GM12875 (cell line): ENCODE measurements around the gene CPEB4.

Source experiments
- H3K4me3 ChIP-seq: one replicate; pipeline ENCODE4 v1.5.1; 2011; ENCODE audit warnings: low read depth, low read length, control low read depth
- CTCF ChIP-seq: IDR thresholded peaks from 2 replicates; pipeline ENCODE4 v1.5.1; 2011; ENCODE audit warnings: low read depth, mild to moderate bottlenecking, control low read depth, inconsistent platforms, low read length, moderate library complexity, borderline replicate concordance; ENCODE audit not compliant: insufficient read depth

CPEB4 gene

DNA sequence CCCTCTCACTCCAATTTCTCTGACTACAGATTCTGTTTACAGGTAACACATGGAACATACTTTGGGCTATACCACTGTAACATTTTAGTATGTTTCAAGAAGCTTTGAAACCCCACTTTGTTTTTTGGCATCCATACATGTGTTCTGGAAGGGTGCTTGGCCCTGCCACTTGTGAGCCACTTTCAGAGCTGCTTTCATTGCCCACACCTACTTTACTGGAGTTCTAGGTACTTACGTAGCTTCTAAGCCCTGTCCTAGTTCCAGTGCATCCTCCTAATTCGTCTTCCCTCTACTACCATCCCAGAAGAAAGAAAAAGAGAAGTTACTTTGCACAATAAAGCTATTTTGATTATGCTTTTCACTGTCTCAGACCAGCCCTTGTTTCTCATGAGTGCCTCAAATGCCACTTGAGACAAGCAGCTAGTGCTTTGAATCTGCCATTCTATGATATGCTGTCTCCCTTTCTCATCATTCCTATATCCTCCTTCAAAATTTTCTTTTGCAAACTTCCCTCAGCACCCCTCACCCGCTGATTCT is 74.4 kb downstream of the CPEB4 start:
- H3K4me3 ChIP-seq: no peak overlapping the region
- no peak for TF ChIP-seq CTCF

DNA sequence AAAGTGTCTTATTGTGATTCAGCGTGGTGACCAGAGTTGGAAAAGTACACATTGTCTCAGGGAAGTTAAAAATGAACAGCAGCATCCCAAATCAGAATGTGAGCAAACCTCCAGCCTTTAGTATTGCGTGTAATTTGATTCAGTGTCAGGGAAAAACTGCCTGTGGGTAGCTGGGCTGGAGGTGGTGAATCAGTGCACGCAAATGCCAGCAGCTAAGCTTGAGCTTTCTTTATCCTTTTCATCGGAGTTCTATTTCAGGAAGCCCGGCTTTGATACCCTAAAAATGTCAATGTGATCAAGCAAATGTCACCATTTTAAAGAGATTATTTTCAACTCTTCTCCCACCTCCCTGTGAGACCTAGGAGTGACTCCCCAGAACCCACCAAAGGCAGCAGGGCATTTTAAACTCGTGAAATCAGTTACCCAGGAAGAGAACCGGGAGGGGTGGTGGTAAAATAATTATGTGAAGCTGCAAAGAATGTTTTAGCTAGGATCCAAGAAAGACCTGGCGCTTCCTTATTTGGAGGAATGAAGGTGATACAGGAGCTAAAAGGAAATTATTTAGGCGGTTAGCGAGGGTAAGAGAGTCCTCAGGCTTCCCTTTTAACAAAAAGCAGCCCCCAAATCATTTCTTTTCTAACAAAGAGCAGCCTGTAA is 75.2 kb downstream of the CPEB4 start:
- no peak for TF ChIP-seq CTCF
- H3K4me3 ChIP-seq: no peak overlapping the region

GRCh38 chr5:173963867-173964441 is 75.8 kb downstream of the CPEB4 start:
- TF ChIP-seq CTCF: no peak
- H3K4me3 ChIP-seq: no peak overlapping the region

DNA sequence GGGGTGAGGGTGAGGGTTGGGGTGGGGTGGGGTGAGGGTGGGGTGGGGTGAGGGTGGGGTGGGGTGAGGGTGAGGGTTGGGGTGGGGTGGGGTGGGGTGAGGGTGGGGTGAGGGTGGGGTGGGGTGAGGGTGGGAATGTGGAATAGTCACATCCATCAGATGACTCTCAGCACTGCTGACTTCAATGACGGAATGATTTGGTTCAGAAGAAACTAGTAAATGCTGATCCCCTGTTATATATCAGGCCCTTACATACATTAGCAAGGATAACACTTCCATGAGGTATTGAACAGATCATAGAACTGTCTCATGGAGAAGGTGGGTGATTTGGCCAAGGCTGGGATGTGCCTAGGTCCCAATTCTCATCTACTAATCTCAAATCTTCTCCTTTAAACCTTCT is 76.4 kb downstream of the CPEB4 start:
- H3K4me3 ChIP-seq: no peak overlapping the region
- no peak for TF ChIP-seq CTCF

DNA sequence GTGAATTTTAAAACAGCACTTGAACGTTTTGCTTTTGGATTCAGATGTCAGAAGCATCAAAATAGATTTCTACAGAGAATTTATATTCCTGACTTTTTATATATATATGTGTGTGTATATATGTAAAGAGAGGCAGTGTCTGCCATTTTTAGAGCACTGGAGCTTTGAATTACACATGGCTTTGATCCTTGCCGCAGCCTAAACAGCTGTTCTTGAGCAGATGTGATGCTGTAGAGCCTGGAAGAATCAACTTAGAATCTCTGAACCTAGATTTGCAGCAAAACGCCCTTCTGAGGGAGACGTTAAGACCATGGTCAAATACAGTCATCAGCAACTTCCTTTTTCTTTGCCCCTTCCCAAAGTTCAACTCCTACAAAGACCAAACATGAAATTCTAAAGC is 79.1 kb downstream of the CPEB4 start:
- no peak overlapping the region for H3K4me3 ChIP-seq
- TF ChIP-seq CTCF: no peak

GRCh38 chr5:173968154-173968797 is 80.1 kb downstream of the CPEB4 start:
- TF ChIP-seq CTCF: no peak

More at GRCh38 chr5:173968154-173968797, 80.1 kb downstream of the CPEB4 start:
- H3K4me3 ChIP-seq: no peak overlapping the region
